Dendritic cell treated with granulocyte-macrophage colony-stimulating factor and Interleukin-4, amounts not matched to agents 40 ng/mL and 50 ng/mL, for 4 days (primary cell): ENCODE results near the gene POMP.

ENCODE experiments used
- H3K27ac Mint-ChIP-seq: one replicate; pipeline ENCODE4 v1.8.0; 2022; ENCODE audit warnings: mild to moderate bottlenecking, mixed read lengths
- H3K27me3 Mint-ChIP-seq: one replicate; pipeline ENCODE4 v1.8.0; 2022; ENCODE audit warnings: mild to moderate bottlenecking, mixed read lengths
- H3K36me3 Mint-ChIP-seq: one replicate; pipeline ENCODE4 v1.8.0; 2022; ENCODE audit warnings: low read depth, mixed read lengths
- H3K4me1 Mint-ChIP-seq: one replicate; pipeline ENCODE4 v1.8.0; 2022; ENCODE audit warnings: low read depth, mixed read lengths
- H3K4me3 Mint-ChIP-seq: one replicate; pipeline ENCODE4 v1.8.0; 2022; ENCODE audit warnings: mild to moderate bottlenecking, moderate library complexity, mixed read lengths
- H3K9me3 Mint-ChIP-seq: one replicate; pipeline ENCODE4 v1.8.0; 2022; ENCODE audit warnings: mixed read lengths
- intact Hi-C: fragments of 100-400 bp; cut with micrococcal nuclease; formaldehyde crosslinking; loops from one replicate; pipeline ENCODE4 v1.15.0; 2022

POMP gene

GRCh38 chr13:28718543-28719226 lies 59.8 kb downstream of the POMP start, which contains the start of gene SLC46A3:
Gene SLC46A3 (minus strand): TSS chr13:28718970. CDS start chr13:28717998, 972 bp downstream.
- Mint-ChIP-seq H3K9me3 (no peaks in the 10 kb centered on the region), H3K36me3 (peaks cover 48% of the 10 kb centered on the region)
- intact Hi-C loops, result loop anchor here (5.0 kb wide), 1 partner anchor 36 kb away; no protein-coding TSS in a partner anchor

GRCh38 chr13:28719227-28720055 lies 60.5 kb downstream of the POMP start:
- intact Hi-C loops, result loop anchor here (5.0 kb wide), 1 partner anchor 37 kb away; no protein-coding TSS in a partner anchor

More at GRCh38 chr13:28718543-28719226, 59.8 kb downstream of the POMP start, which contains the start of gene SLC46A3:
- H3K27me3 Mint-ChIP-seq, result peaks cover under 1% of the 10 kb centered on the region
- peak within 1 kb of the TSS; percentile 95 for H3K27ac Mint-ChIP-seq
- H3K4me1 Mint-ChIP-seq, result peaks cover 39% of the 10 kb centered on the region
- peak within 1 kb of the TSS; percentile 94 for H3K4me3 Mint-ChIP-seq

GRCh38 chr13:28723806-28724205 lies 64.9 kb downstream of the POMP start:
- Mint-ChIP-seq H3K36me3 (peaks cover 16% of the 10 kb centered on the region), H3K27ac (no peak overlapping the region), H3K4me1 (peaks cover 24% of the 10 kb centered on the region), H3K27me3 (peaks cover 9% of the 10 kb centered on the region), H3K4me3 (no peak overlapping the region), H3K9me3 (no peaks in the 10 kb centered on the region)
- intact Hi-C loops, result no loop called here

More at GRCh38 chr13:28719227-28720055, 60.5 kb downstream of the POMP start:
- peak overlapping the region; percentile 94 for H3K4me3 Mint-ChIP-seq
- peaks cover 3% of the 10 kb centered on the region for H3K27me3 Mint-ChIP-seq
- peaks cover 39% of the 10 kb centered on the region for H3K4me1 Mint-ChIP-seq
- H3K36me3 Mint-ChIP-seq, result peaks cover 55% of the 10 kb centered on the region
- H3K9me3 Mint-ChIP-seq, result no peaks in the 10 kb centered on the region
- H3K27ac Mint-ChIP-seq, result peak overlapping the region; percentile 95

GRCh38 chr13:28725046-28725610 lies 66.2 kb downstream of the POMP start:
- H3K27ac Mint-ChIP-seq, result peak overlapping the region; percentile 28
- H3K4me3 Mint-ChIP-seq, result no peak overlapping the region
- intact Hi-C loops, result no loop called here
- H3K9me3 Mint-ChIP-seq, result no peaks in the 10 kb centered on the region
- H3K27me3 Mint-ChIP-seq, result peaks cover 12% of the 10 kb centered on the region
- H3K36me3 Mint-ChIP-seq, result peaks cover 10% of the 10 kb centered on the region
- H3K4me1 Mint-ChIP-seq, result peaks cover 11% of the 10 kb centered on the region
